ENCODE measurements around the gene STKLD1.
"Not testable (repeated sequence)": the region's sequence is repeated elsewhere in the genome, so short reads cannot be mapped to it uniquely, and the experiment has no call there.

The STKLD1 gene

DNA sequence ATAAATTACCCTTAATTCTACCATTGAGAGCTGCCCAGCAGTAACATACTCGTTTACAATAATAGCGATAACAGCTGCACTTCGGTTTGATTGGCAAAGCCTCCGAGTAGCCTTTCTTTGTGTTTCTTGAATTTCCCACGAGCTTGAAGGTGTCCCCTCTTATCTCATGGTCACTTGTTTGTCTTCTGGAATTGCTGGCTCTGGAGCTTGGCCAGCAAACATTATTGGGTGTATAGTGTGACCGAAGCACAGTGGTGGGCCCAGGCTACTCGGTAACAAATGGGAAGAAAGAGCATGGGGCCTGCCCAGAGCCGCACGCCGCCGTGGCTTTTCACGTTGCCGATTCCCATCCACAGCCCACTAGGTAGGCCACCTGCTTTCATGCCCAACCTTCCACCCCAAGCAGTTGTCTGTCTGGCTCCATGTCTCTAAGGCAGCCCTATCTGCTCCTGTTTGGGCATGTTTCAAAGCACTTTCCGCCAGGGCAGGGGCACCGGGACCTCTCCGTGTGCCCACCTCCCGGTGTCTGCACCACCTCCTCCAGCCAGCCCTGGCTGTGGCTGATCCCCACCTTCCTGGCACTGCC, 8.7 kb downstream of the STKLD1 start:
- no peak overlapping the region for H3K27ac ChIP-seq (ENCODE audit: insufficient read depth, low read length, poor library complexity, severe bottlenecking)

GRCh38 chr9:133385452-133385851, 9.3 kb downstream of the STKLD1 start:
- Histone ChIP-seq H3K27ac (ENCODE audit: insufficient read depth, low read length, poor library complexity, severe bottlenecking) (no peak overlapping the region), H3K36me3 (ENCODE audit: control insufficient read depth, insufficient read depth, low read length) (no peaks in the 10 kb centered on the region), H3K9me3 (ENCODE audit: control insufficient read depth, low read length) (no peaks in the 10 kb centered on the region), H3K27me3 (replicated peaks; ENCODE audit: control insufficient read depth, insufficient read depth, low read length, poor library complexity, severe bottlenecking) (no peaks in the 10 kb centered on the region), H3K4me3 (ENCODE audit: insufficient read depth, low read depth, low read length, poor library complexity, severe bottlenecking) (no peak overlapping the region), H3K4me1 (ENCODE audit: control insufficient read depth, insufficient read depth, low read length, poor library complexity, severe bottlenecking) (no peaks in the 10 kb centered on the region)
- DNase-seq, result no peak

More for the DNA sequence above, 8.7 kb downstream of the STKLD1 start:
- no peaks in the 10 kb centered on the region for H3K27me3 ChIP-seq (replicated peaks; ENCODE audit: control insufficient read depth, insufficient read depth, low read length, poor library complexity, severe bottlenecking)
- no peaks in the 10 kb centered on the region for H3K4me1 ChIP-seq (ENCODE audit: control insufficient read depth, insufficient read depth, low read length, poor library complexity, severe bottlenecking)
- H3K4me3 ChIP-seq (ENCODE audit: insufficient read depth, low read depth, low read length, poor library complexity, severe bottlenecking), result no peak overlapping the region
- no peaks in the 10 kb centered on the region for H3K9me3 ChIP-seq (ENCODE audit: control insufficient read depth, low read length)
- DNase-seq, result no peak
- no peaks in the 10 kb centered on the region for H3K36me3 ChIP-seq (ENCODE audit: control insufficient read depth, insufficient read depth, low read length)

DNA sequence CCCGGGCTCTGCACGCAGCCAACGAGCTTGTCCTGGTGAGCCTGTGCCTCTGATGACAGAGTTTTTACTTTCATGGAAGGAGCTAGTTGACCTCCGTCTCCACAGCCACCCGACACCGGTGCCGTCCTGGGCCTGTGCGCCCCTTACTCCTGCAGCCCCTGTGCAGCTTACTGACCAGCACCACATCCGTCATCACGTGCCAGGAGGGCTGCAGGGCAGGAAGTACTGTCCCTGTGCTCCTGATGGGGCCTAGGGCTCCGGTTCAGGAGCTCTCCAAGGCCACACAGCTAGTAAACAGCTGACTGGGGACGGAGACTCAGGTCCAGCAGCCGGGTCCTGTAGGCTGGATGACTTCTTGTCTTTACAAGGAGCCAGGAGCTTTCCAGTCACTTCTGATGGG, 10.2 kb downstream of the STKLD1 start:
- no peak for DNase-seq
- Histone ChIP-seq H3K4me1 (ENCODE audit: control insufficient read depth, insufficient read depth, low read length, poor library complexity, severe bottlenecking) (no peaks in the 10 kb centered on the region), H3K27ac (ENCODE audit: insufficient read depth, low read length, poor library complexity, severe bottlenecking) (no peak overlapping the region), H3K27me3 (replicated peaks; ENCODE audit: control insufficient read depth, insufficient read depth, low read length, poor library complexity, severe bottlenecking) (no peaks in the 10 kb centered on the region), H3K9me3 (ENCODE audit: control insufficient read depth, low read length) (no peaks in the 10 kb centered on the region), H3K36me3 (ENCODE audit: control insufficient read depth, insufficient read depth, low read length) (no peaks in the 10 kb centered on the region), H3K4me3 (ENCODE audit: insufficient read depth, low read depth, low read length, poor library complexity, severe bottlenecking) (no peak overlapping the region)

GRCh38 chr9:133387680-133388079, 11.5 kb downstream of the STKLD1 start:
- Histone ChIP-seq H3K27ac (ENCODE audit: insufficient read depth, low read length, poor library complexity, severe bottlenecking) (no peak overlapping the region), H3K36me3 (ENCODE audit: control insufficient read depth, insufficient read depth, low read length) (no peaks in the 10 kb centered on the region), H3K27me3 (replicated peaks; ENCODE audit: control insufficient read depth, insufficient read depth, low read length, poor library complexity, severe bottlenecking) (no peaks in the 10 kb centered on the region), H3K4me1 (ENCODE audit: control insufficient read depth, insufficient read depth, low read length, poor library complexity, severe bottlenecking) (no peaks in the 10 kb centered on the region), H3K4me3 (ENCODE audit: insufficient read depth, low read depth, low read length, poor library complexity, severe bottlenecking) (no peak overlapping the region), H3K9me3 (ENCODE audit: control insufficient read depth, low read length) (no peaks in the 10 kb centered on the region)
- DNase-seq, result no peak

DNA sequence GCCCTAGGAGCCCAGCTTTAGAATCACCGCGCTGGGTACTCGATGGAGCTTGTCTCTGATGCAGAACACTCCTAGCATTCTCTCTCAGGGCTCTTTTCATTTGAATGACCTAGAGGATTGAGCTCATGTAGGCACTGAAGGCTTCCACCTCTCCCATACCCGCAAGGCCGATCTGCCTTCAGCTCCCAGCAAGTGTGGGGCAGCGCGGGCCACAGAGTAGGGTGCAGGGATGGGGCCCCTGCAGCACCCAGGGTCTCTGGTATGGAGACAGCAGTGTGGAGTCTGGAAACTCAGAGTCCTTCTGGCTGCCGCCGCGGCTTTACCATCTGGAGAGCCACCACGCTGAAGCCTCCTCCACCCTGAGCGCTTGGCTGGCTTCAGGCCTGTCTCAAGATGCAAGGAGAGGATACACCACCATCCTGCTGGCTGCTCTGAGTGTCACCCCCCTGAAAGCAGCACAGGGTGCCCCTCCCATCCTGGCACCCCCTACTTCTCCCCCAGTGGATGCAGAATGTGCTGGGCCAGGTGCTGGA, 12.9 kb downstream of the STKLD1 start:
- no peaks in the 10 kb centered on the region for H3K9me3 ChIP-seq (ENCODE audit: control insufficient read depth, low read length)
- DNase-seq, result no peak
- H3K27ac ChIP-seq (ENCODE audit: insufficient read depth, low read length, poor library complexity, severe bottlenecking), result no peak overlapping the region
- no peaks in the 10 kb centered on the region for H3K36me3 ChIP-seq (ENCODE audit: control insufficient read depth, insufficient read depth, low read length)
- H3K27me3 ChIP-seq (replicated peaks; ENCODE audit: control insufficient read depth, insufficient read depth, low read length, poor library complexity, severe bottlenecking), result no peaks in the 10 kb centered on the region
- no peak overlapping the region for H3K4me3 ChIP-seq (ENCODE audit: insufficient read depth, low read depth, low read length, poor library complexity, severe bottlenecking)
- H3K4me1 ChIP-seq (ENCODE audit: control insufficient read depth, insufficient read depth, low read length, poor library complexity, severe bottlenecking), result no peaks in the 10 kb centered on the region

- Histone ChIP-seq H3K27me3 (replicated peaks; ENCODE audit: control insufficient read depth, insufficient read depth, low read length, poor library complexity, severe bottlenecking) (no peaks in the 10 kb centered on the region), H3K36me3 (ENCODE audit: control insufficient read depth, insufficient read depth, low read length) (no peaks in the 10 kb centered on the region), H3K4me3 (ENCODE audit: insufficient read depth, low read depth, low read length, poor library complexity, severe bottlenecking) (no peak overlapping the region), H3K27ac (ENCODE audit: insufficient read depth, low read length, poor library complexity, severe bottlenecking) (no peak overlapping the region), H3K9me3 (ENCODE audit: control insufficient read depth, low read length) (no peaks in the 10 kb centered on the region), H3K4me1 (ENCODE audit: control insufficient read depth, insufficient read depth, low read length, poor library complexity, severe bottlenecking) (no peaks in the 10 kb centered on the region)
- DNase-seq, result no peak
Measured at GRCh38 chr9:133389562-133389961, 13.4 kb downstream of the STKLD1 start.

GRCh38 chr9:133390713-133391112, 14.5 kb downstream of the STKLD1 start:
- H3K4me1 ChIP-seq (ENCODE audit: control insufficient read depth, insufficient read depth, low read length, poor library complexity, severe bottlenecking), result no peaks in the 10 kb centered on the region
- H3K27me3 ChIP-seq (replicated peaks; ENCODE audit: control insufficient read depth, insufficient read depth, low read length, poor library complexity, severe bottlenecking), result no peaks in the 10 kb centered on the region
- no peaks in the 10 kb centered on the region for H3K9me3 ChIP-seq (ENCODE audit: control insufficient read depth, low read length)
- H3K36me3 ChIP-seq (ENCODE audit: control insufficient read depth, insufficient read depth, low read length), result no peaks in the 10 kb centered on the region
- no peak for DNase-seq
- no peak overlapping the region for H3K4me3 ChIP-seq (ENCODE audit: insufficient read depth, low read depth, low read length, poor library complexity, severe bottlenecking)
- no peak overlapping the region for H3K27ac ChIP-seq (ENCODE audit: insufficient read depth, low read length, poor library complexity, severe bottlenecking)

DNA sequence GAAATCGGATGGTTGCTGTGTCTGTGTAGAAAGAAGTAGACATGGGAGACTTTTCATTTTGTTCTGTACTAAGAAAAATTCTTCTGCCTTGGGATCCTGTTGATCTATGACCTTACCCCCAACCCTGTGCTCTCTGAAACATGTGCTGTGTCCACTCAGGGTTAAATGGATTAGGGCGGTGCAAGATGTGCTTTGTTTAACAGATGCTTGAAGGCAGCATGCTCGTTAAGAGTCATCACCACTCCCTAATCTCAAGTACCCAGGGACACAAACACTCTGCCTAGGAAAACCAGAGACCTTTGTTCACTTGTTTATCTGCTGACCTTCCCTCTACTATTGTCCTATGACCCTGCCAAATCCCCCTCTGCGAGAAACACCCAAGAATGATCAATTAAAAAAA, 15.3 kb downstream of the STKLD1 start:
- not testable (repeated sequence) for H3K4me3 ChIP-seq (ENCODE audit: insufficient read depth, low read depth, low read length, poor library complexity, severe bottlenecking); H3K27ac ChIP-seq (ENCODE audit: insufficient read depth, low read length, poor library complexity, severe bottlenecking); H3K36me3 ChIP-seq (ENCODE audit: control insufficient read depth, insufficient read depth, low read length); H3K4me1 ChIP-seq (ENCODE audit: control insufficient read depth, insufficient read depth, low read length, poor library complexity, severe bottlenecking); H3K9me3 ChIP-seq (ENCODE audit: control insufficient read depth, low read length); DNase-seq; H3K27me3 ChIP-seq (replicated peaks; ENCODE audit: control insufficient read depth, insufficient read depth, low read length, poor library complexity, severe bottlenecking)

GRCh38 chr9:133392308-133392707, 16.1 kb downstream of the STKLD1 start:
- not testable (repeated sequence) for H3K27ac ChIP-seq (ENCODE audit: insufficient read depth, low read length, poor library complexity, severe bottlenecking); DNase-seq; H3K4me1 ChIP-seq (ENCODE audit: control insufficient read depth, insufficient read depth, low read length, poor library complexity, severe bottlenecking); H3K36me3 ChIP-seq (ENCODE audit: control insufficient read depth, insufficient read depth, low read length); H3K4me3 ChIP-seq (ENCODE audit: insufficient read depth, low read depth, low read length, poor library complexity, severe bottlenecking); H3K27me3 ChIP-seq (replicated peaks; ENCODE audit: control insufficient read depth, insufficient read depth, low read length, poor library complexity, severe bottlenecking); H3K9me3 ChIP-seq (ENCODE audit: control insufficient read depth, low read length)

DNA sequence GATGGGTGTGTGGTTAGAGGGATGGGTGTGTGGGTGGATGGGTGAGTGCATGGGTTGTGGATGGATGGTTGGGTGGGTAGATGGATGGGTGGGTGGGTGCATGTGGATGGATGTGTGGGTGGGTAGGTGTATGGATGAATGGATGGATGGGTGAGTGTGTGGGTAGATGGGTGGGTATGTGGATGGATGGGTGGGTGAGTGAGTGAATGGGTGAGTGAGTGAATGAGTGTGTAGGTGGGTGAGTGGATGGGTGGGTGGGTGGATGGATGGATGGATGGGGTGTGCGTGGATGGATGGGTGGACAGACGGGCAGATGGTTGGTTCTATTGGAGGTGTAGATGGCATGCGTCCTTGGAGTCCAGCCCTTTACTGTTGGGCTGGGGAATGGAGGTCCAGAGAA, 17.2 kb downstream of the STKLD1 start:
- DNase-seq, result no peak
- Histone ChIP-seq H3K4me1 (ENCODE audit: control insufficient read depth, insufficient read depth, low read length, poor library complexity, severe bottlenecking) (no peaks in the 10 kb centered on the region), H3K9me3 (ENCODE audit: control insufficient read depth, low read length) (no peaks in the 10 kb centered on the region), H3K4me3 (ENCODE audit: insufficient read depth, low read depth, low read length, poor library complexity, severe bottlenecking) (no peak overlapping the region), H3K27ac (ENCODE audit: insufficient read depth, low read length, poor library complexity, severe bottlenecking) (no peak overlapping the region), H3K27me3 (replicated peaks; ENCODE audit: control insufficient read depth, insufficient read depth, low read length, poor library complexity, severe bottlenecking) (no peaks in the 10 kb centered on the region), H3K36me3 (ENCODE audit: control insufficient read depth, insufficient read depth, low read length) (no peaks in the 10 kb centered on the region)

Data from effector memory CD4-positive, alpha-beta T cell (primary cell).